ENCODE results near the gene ABI3BP. TPM values are rescaled to one million over a fixed set of nuclear protein-coding genes. Genes with fewer than 3 reads are reported as not detected.

ABI3BP gene
- total RNA-seq, 1 experiment from 2014 or later = 0.74 TPM

DNA sequence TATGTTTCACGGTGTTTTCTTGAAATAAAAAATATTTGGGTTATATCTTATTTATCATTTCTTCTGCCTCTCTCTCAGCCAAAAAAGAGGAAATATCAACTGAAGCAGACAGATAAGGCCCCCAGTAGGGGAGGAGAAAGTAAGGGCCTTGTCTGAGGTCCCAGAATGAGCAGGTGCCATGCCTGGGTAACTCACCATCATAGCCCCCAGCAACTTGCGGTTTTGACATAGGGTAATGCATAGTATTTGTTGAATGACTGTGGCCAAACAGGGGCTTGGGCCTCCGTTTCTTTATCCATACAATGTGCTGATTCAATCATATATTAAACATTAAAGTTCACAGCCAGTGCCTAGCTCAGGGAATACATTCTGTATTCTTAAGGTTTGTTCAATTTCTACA, 119.6 kb downstream of the ABI3BP start (continued):
- TF ChIP-seq RELA (CRISPR knock-in tag; IDR thresholded peaks at IDR 0.05; ENCODE audit: borderline replicate concordance) (no peak), SMAD3 (CRISPR knock-in tag; IDR thresholded peaks at IDR 0.05; ENCODE audit: borderline replicate concordance) (no peak), IRF2 (CRISPR knock-in tag; IDR thresholded peaks at IDR 0.05; ENCODE audit: borderline replicate concordance, low read depth) (no peak), FOXJ3 (CRISPR knock-in tag; IDR thresholded peaks at IDR 0.05; ENCODE audit: borderline replicate concordance) (no peak), ZNF425 (CRISPR knock-in tag; conservative IDR thresholded peaks at IDR 0.05) (no peak)
- TF ChIP-seq, protein P1, sequence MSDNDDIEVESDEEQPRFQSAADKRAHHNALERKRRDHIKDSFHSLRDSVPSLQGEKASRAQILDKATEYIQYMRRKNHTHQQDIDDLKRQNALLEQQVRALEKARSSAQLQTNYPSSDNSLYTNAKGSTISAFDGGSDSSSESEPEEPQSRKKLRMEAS (CRISPR knock-in tag; IDR thresholded peaks at IDR 0.05) = no peak
- TF ChIP-seq, protein P2, sequence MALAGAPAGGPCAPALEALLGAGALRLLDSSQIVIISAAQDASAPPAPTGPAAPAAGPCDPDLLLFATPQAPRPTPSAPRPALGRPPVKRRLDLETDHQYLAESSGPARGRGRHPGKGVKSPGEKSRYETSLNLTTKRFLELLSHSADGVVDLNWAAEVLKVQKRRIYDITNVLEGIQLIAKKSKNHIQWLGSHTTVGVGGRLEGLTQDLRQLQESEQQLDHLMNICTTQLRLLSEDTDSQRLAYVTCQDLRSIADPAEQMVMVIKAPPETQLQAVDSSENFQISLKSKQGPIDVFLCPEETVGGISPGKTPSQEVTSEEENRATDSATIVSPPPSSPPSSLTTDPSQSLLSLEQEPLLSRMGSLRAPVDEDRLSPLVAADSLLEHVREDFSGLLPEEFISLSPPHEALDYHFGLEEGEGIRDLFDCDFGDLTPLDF (CRISPR knock-in tag; IDR thresholded peaks at IDR 0.05) = no peak

- Mint-ChIP-seq H3K36me3 (no peaks in the 10 kb centered on the region), H3K27ac (no peak overlapping the region), H3K27me3 (ENCODE audit: low read depth) (no peaks in the 10 kb centered on the region), H3K4me1 (peaks cover 5% of the 10 kb centered on the region), H3K4me3 (no peak overlapping the region), H3K9me3 (no peaks in the 10 kb centered on the region)
- DNase-seq (ENCODE audit: low spot score) = no peak
- POLR2A ChIA-PET = no interaction called here
- TF ChIP-seq TCF7 (CRISPR knock-in tag; IDR thresholded peaks at IDR 0.05; ENCODE audit: low read depth) = no peak
- TF ChIP-seq, protein P3, sequence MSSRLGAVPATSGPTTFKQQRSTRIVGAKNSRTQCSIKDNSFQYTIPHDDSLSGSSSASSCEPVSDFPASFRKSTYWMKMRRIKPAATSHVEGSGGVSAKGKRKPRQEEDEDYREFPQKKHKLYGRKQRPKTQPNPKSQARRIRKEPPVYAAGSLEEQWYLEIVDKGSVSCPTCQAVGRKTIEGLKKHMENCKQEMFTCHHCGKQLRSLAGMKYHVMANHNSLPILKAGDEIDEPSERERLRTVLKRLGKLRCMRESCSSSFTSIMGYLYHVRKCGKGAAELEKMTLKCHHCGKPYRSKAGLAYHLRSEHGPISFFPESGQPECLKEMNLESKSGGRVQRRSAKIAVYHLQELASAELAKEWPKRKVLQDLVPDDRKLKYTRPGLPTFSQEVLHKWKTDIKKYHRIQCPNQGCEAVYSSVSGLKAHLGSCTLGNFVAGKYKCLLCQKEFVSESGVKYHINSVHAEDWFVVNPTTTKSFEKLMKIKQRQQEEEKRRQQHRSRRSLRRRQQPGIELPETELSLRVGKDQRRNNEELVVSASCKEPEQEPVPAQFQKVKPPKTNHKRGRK (CRISPR knock-in tag; IDR thresholded peaks at IDR 0.05; ENCODE audit: borderline replicate concordance) = no peak
- CTCF ChIA-PET = no interaction called here
- no peak for ATAC-seq
Measured at GRCh38 chr3:100871306-100871705, 121.9 kb downstream of the ABI3BP start.

DNA sequence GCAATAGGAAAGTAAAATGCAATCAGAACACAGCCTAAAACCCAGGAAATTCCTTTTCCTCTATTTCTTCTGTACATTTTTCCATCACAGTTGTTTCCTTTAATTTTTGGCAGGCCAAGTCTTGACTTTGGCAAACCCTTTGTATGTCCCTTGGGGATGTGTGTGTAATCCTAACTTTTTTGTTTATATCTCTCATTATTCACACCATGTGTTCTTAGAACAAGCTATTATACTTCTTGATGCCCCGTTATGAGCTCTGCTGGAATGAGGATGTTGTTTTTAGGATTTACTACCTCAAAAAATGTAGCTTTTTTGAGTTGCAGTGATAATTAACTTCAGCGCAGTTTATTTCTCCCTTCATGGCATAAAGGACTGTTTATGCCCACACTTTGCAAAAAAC, 123.4 kb downstream of the ABI3BP start:
- Mint-ChIP-seq H3K4me3 (no peak overlapping the region), H3K9me3 (no peaks in the 10 kb centered on the region), H3K27ac (no peak overlapping the region), H3K27me3 (ENCODE audit: low read depth) (no peaks in the 10 kb centered on the region), H3K36me3 (no peaks in the 10 kb centered on the region), H3K4me1 (peaks cover 5% of the 10 kb centered on the region)
- POLR2A ChIA-PET = no interaction called here
- TF ChIP-seq TEAD1 (CRISPR knock-in tag; IDR thresholded peaks at IDR 0.05) (no peak), PREB (CRISPR knock-in tag; IDR thresholded peaks at IDR 0.05; ENCODE audit: borderline replicate concordance) (no peak), GRHL2 (CRISPR knock-in tag; IDR thresholded peaks at IDR 0.05; ENCODE audit: insufficient replicate concordance, severe bottlenecking) (no peak), ZNF416 (CRISPR knock-in tag; IDR thresholded peaks at IDR 0.05) (no peak), OVOL2 (CRISPR knock-in tag; IDR thresholded peaks at IDR 0.05; ENCODE audit: borderline replicate concordance) (no peak), FOXK1 (CRISPR knock-in tag; IDR thresholded peaks at IDR 0.05) (no peak), ZMAT4 (CRISPR knock-in tag; IDR thresholded peaks at IDR 0.05) (no peak), ZNF219 (CRISPR knock-in tag; IDR thresholded peaks at IDR 0.05; ENCODE audit: borderline replicate concordance) (no peak), MXD4 (CRISPR knock-in tag; IDR thresholded peaks at IDR 0.05; ENCODE audit: borderline replicate concordance) (no peak), SP1 (CRISPR knock-in tag; conservative IDR thresholded peaks at IDR 0.05) (no peak)
- TF ChIP-seq, protein P4, sequence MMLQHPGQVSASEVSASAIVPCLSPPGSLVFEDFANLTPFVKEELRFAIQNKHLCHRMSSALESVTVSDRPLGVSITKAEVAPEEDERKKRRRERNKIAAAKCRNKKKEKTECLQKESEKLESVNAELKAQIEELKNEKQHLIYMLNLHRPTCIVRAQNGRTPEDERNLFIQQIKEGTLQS (CRISPR knock-in tag; conservative IDR thresholded peaks at IDR 0.05) = no peak
- DNase-seq (ENCODE audit: low spot score) (no peak), ATAC-seq (no peak)
- CTCF ChIA-PET = no interaction called here
